DOHH2 (cell line): Measurements from ENCODE around the gene ABCA1.

ENCODE experiments used
- H3F3A ChIP-seq: fragments of 200-600 bp; sonication (generic), shearing (Covaris generic); 2 replicates; pipeline ENCODE4 v1.6.0; 2016; ENCODE audit warnings: antibody characterized with exemption, mild to moderate bottlenecking; ENCODE audit not compliant: control insufficient read depth, insufficient read depth
- H3K27ac ChIP-seq: fragments of 200-600 bp; sonication (generic); 2 replicates; pipeline ENCODE4 v1.5.1; 2014; ENCODE audit warnings: low read depth, mild to moderate bottlenecking, low read length, moderate library complexity
- H3K27me3 ChIP-seq: fragments of 200-600 bp; sonication (generic); 2 replicates; pipeline ENCODE4 v1.6.1; 2014; ENCODE audit warnings: mild to moderate bottlenecking, low read length, mixed read lengths; ENCODE audit not compliant: control insufficient read depth
- H3K36me3 ChIP-seq: fragments of 200-600 bp; sonication (generic); 2 replicates; pipeline ENCODE4 v1.6.1; 2014; ENCODE audit warnings: mild to moderate bottlenecking, low read length, moderate library complexity, mixed read lengths; ENCODE audit not compliant: control insufficient read depth
- H3K4me1 ChIP-seq: fragments of 200-600 bp; sonication (generic); 2 replicates; pipeline ENCODE4 v1.6.1; 2014; ENCODE audit warnings: mild to moderate bottlenecking, low read length, mixed read lengths; ENCODE audit not compliant: control insufficient read depth
- H3K4me2 ChIP-seq: fragments of 200-600 bp; sonication (generic); 2 replicates; pipeline ENCODE4 v1.6.0; 2014; ENCODE audit warnings: mild to moderate bottlenecking, low read length, moderate library complexity
- H3K4me3 ChIP-seq: fragments of 200-600 bp; sonication (generic); 2 replicates; pipeline ENCODE4 v1.5.1; 2014; ENCODE audit warnings: mild to moderate bottlenecking, low read length, mixed read lengths
- H3K79me2 ChIP-seq: fragments of 200-600 bp; sonication (generic); 2 replicates; pipeline ENCODE4 v1.6.1; 2014; ENCODE audit warnings: mild to moderate bottlenecking, low read length, mixed read lengths; ENCODE audit not compliant: control insufficient read depth
- H3K9me2 ChIP-seq: fragments of 200-600 bp; sonication (generic); replicated peaks from 2 replicates; pipeline ENCODE4 v1.6.1; 2014; ENCODE audit warnings: mild to moderate bottlenecking, low read length, mixed read lengths; ENCODE audit not compliant: control insufficient read depth
- H3K9me3 ChIP-seq: fragments of 200-600 bp; sonication (generic); 2 replicates; pipeline ENCODE4 v1.6.1; 2014; ENCODE audit warnings: antibody characterized with exemption, low read length, mixed read lengths; ENCODE audit not compliant: control insufficient read depth, insufficient read depth
- H4K20me1 ChIP-seq: fragments of 200-600 bp; sonication (generic); 2 replicates; pipeline ENCODE4 v1.6.0; 2014; ENCODE audit warnings: low read depth, mild to moderate bottlenecking, antibody characterized with exemption, low read length, moderate library complexity; ENCODE audit not compliant: control insufficient read depth, insufficient read depth
- EZH2phosphoT487 ChIP-seq: fragments of 200-600 bp; sonication (generic); IDR thresholded peaks from 2 replicates; pipeline ENCODE4 v1.6.1; 2017; ENCODE audit warnings: borderline replicate concordance, mild to moderate bottlenecking, antibody characterized with exemption, low read length, moderate library complexity, mixed read lengths
- TF ChIP-seq, protein P1 (sequence below): fragments of 200-600 bp; sonication (generic); IDR thresholded peaks from one replicate; pipeline ENCODE4 v1.5.1; 2014; ENCODE audit warnings: antibody characterized with exemption, mild to moderate bottlenecking, low read depth, low read length; ENCODE audit not compliant: poor library complexity, severe bottlenecking

Gene ABCA1

DNA sequence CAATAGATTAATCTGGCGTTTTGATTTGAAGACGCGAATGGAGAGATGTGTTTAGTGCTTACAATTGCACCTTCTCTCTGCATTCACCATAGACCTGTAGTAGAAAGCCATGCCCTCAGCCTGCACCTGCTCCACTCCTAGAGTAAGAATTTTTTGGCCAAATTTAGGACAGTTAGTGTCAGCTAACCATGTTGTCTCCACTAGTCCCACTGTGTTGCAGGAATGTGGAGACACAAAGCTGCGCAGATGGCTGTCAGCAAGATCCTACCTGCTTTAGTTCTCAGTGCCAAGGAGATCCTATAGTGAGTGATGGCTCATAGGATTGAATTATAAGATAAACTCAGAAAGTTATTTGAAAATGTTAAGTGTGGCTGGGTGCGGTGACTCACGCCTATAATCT is 35.1 kb upstream of the ABCA1 start:
- H3K27ac ChIP-seq: no peak overlapping the region
- H3K4me3 ChIP-seq: no peak overlapping the region
- H3F3A ChIP-seq: no peaks in the 10 kb centered on the region
- H3K36me3 ChIP-seq: no peaks in the 10 kb centered on the region
- H3K4me2 ChIP-seq: no peak overlapping the region
- H3K9me3 ChIP-seq: no peaks in the 10 kb centered on the region
- TF ChIP-seq, protein P1, sequence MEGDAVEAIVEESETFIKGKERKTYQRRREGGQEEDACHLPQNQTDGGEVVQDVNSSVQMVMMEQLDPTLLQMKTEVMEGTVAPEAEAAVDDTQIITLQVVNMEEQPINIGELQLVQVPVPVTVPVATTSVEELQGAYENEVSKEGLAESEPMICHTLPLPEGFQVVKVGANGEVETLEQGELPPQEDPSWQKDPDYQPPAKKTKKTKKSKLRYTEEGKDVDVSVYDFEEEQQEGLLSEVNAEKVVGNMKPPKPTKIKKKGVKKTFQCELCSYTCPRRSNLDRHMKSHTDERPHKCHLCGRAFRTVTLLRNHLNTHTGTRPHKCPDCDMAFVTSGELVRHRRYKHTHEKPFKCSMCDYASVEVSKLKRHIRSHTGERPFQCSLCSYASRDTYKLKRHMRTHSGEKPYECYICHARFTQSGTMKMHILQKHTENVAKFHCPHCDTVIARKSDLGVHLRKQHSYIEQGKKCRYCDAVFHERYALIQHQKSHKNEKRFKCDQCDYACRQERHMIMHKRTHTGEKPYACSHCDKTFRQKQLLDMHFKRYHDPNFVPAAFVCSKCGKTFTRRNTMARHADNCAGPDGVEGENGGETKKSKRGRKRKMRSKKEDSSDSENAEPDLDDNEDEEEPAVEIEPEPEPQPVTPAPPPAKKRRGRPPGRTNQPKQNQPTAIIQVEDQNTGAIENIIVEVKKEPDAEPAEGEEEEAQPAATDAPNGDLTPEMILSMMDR: no peak
- no peak for TF ChIP-seq EZH2phosphoT487
- no peaks in the 10 kb centered on the region for H3K9me2 ChIP-seq
- no peaks in the 10 kb centered on the region for H3K79me2 ChIP-seq
- peaks cover 12% of the 10 kb centered on the region; the same call in 1 of the 2 replicates for H3K27me3 ChIP-seq
- no peaks in the 10 kb centered on the region for H4K20me1 ChIP-seq
- peaks cover 8% of the 10 kb centered on the region; the same call in 1 of the 2 replicates for H3K4me1 ChIP-seq

DNA sequence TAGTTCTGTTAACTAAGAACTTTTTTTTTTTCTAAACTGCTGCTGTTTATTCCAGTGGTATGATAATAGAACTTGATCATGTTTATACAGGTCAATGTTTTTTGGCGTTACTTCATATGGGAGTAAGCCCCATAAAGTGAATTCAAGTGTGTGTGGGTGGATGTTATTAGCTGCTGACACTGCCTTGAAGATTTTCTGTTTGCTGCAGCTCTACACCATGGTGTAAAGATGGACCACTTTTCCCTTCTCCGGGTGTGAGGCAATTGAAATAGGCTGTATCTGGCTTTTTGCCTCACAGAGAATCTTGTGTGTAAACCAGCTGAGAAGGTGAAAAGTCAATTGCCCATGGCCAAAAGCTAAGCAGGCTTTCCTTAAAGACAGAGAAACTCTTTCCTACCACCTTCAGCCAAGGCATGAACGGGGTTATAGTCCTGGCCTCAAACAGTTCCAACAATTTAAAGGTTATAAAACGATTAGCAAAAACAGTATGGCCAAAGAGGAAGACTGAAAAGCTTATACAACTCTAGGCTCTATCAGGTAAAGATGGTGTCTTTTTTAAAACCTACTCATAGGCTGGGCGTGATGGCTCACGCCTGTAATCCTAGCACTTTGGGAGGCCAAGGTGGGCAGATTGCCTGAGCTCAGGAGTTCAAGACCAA is 33.9 kb upstream of the ABCA1 start:
- Histone ChIP-seq H3K36me3 (no peaks in the 10 kb centered on the region), H3K4me3 (no peak overlapping the region), H4K20me1 (no peaks in the 10 kb centered on the region), H3F3A (no peaks in the 10 kb centered on the region), H3K9me2 (no peaks in the 10 kb centered on the region), H3K4me2 (no peak overlapping the region), H3K79me2 (no peaks in the 10 kb centered on the region), H3K27ac (no peak overlapping the region), H3K27me3 (peaks cover 12% of the 10 kb centered on the region; the same call in 1 of the 2 replicates), H3K4me1 (peaks cover 5% of the 10 kb centered on the region; the same call in 1 of the 2 replicates), H3K9me3 (no peaks in the 10 kb centered on the region)
- TF ChIP-seq, protein P1: no peak
- no peak for TF ChIP-seq EZH2phosphoT487

DNA sequence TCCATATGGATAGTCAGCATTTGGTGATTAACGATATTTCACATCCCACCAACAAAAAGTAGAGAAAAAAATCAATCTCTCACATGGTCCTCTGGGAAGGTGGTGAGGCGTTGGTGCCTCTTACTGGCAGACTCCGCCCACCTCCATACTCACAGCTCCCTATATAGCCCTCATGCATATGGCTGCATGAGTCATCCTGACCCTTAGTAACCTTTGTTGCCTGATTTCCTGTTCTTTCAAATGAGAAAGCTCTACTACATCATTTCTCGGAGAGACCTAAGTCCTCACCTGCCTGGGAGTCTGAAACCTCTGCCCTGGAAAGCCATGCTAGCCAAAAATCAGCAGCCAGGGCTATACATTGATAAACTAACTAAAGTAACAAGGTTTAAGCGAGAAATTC is 33.3 kb upstream of the ABCA1 start:
- H3K4me2 ChIP-seq: no peak overlapping the region
- H3K79me2 ChIP-seq: no peaks in the 10 kb centered on the region
- H4K20me1 ChIP-seq: no peaks in the 10 kb centered on the region
- H3K9me2 ChIP-seq: no peaks in the 10 kb centered on the region
- H3K4me1 ChIP-seq: peaks cover 5% of the 10 kb centered on the region; the same call in 1 of the 2 replicates
- no peaks in the 10 kb centered on the region for H3K9me3 ChIP-seq
- H3K4me3 ChIP-seq: no peak overlapping the region
- no peak overlapping the region for H3K27ac ChIP-seq
- H3F3A ChIP-seq: no peaks in the 10 kb centered on the region
- peaks cover 12% of the 10 kb centered on the region; the same call in 1 of the 2 replicates for H3K27me3 ChIP-seq
- no peaks in the 10 kb centered on the region for H3K36me3 ChIP-seq
- TF ChIP-seq, protein P1: no peak
- TF ChIP-seq EZH2phosphoT487: no peak
